GM12878 (cell line): Measurements from ENCODE around the gene SEMA7A. TPM values are rescaled to one million over a fixed set of nuclear protein-coding genes. Genes with fewer than 3 reads are reported as not detected.

ENCODE experiments used
- ATAC-seq: fragments of 200-7000 bp; cut with Tn5 transposase; 3 replicates; pipeline ENCODE4 v1.9.1; 2020; ENCODE audit warnings: mild to moderate bottlenecking, moderate library complexity
- BruUV-seq: library from RNA; stranded (reverse); fragments of 400-500 nt; replicated peaks from 2 replicates; lab custom pipeline; 2021; lab: Mats Ljungman, UMichigan
- CTCF ChIA-PET: fragments of 300-600 bp; sonication (Branson Sonifier 250); formaldehyde crosslinking; extraction: SDS; loops from one replicate; lab custom pipeline; 2021; ENCODE audit warnings: inconsistent platforms; lab: Yijun Ruan, JAX
- POLR2A ChIA-PET: fragments of 350-600 bp; formaldehyde crosslinking; extraction: SDS; loops from one replicate; lab custom pipeline; 2021; ENCODE audit warnings: inconsistent platforms; lab: Charles Lee
- RAD21 ChIA-PET: fragments of 300-600 bp; sonication (Branson Sonifier 250); formaldehyde crosslinking; loops from one replicate; lab custom pipeline; 2023; ENCODE audit warnings: antibody characterized with exemption; ENCODE audit not compliant: unreplicated experiment; lab: Charles Lee
- SMC1A ChIA-PET: fragments of 300-600 bp; sonication (Branson Sonifier 250); formaldehyde crosslinking; loops from one replicate; lab custom pipeline; 2023; ENCODE audit not compliant: unreplicated experiment, uncharacterized antibody; lab: Charles Lee
- DNase-seq: peaks from one replicate; pipeline ENCODE4 v3.0.0-alpha.2; 2011; ENCODE audit warnings: low read depth, low spot score
- FAIRE-seq: peaks from 3 replicates; lab custom pipeline; 2011; peaks lifted over from hg19 to GRCh38; lab: Jason Lieb, UNC
- H2AFZ ChIP-seq: 2 replicates; pipeline ENCODE4 v1.6.0; 2011; ENCODE audit warnings: low read depth, low read length, control low read depth; ENCODE audit not compliant: control insufficient read depth
- H3K27ac ChIP-seq: 2 replicates; pipeline ENCODE4 v1.5.1; 2011; ENCODE audit warnings: control low read depth; ENCODE audit not compliant: control insufficient read depth, insufficient read depth
- H3K27me3 ChIP-seq, 2 experiments: replicated peaks in 1 of 2; 2 replicates each; pipeline versions ENCODE4 v1.6.0 to v1.6.1; 2011; ENCODE audit warnings: low read length in 1 of 2; ENCODE audit not compliant: control insufficient read depth in 2 of 2, insufficient read depth in 2 of 2
- H3K36me3 ChIP-seq, 2 experiments: 2 replicates each; pipeline ENCODE4 v1.5.1; 2011; ENCODE audit warnings: low read length in 1 of 2; ENCODE audit not compliant: control insufficient read depth in 2 of 2, insufficient read depth in 2 of 2
- H3K4me1 ChIP-seq: 2 replicates; pipeline ENCODE4 v1.6.1; 2011; ENCODE audit warnings: mild to moderate bottlenecking, low read length, moderate library complexity, mixed read lengths; ENCODE audit not compliant: control insufficient read depth, insufficient read depth
- H3K4me2 ChIP-seq: 2 replicates; pipeline ENCODE4 v1.6.0; 2011; ENCODE audit warnings: control low read depth; ENCODE audit not compliant: control insufficient read depth, insufficient read depth
- H3K4me3 ChIP-seq: fragments of 200-600 bp; sonication (generic); 2 replicates; pipeline ENCODE4 v1.5.1; 2016
- H3K79me2 ChIP-seq: 2 replicates; pipeline ENCODE4 v1.6.0; 2011; ENCODE audit warnings: low read length; ENCODE audit not compliant: control insufficient read depth, insufficient read depth
- H3K9ac ChIP-seq: 2 replicates; pipeline ENCODE4 v1.8.0; 2011; ENCODE audit warnings: low read length, control low read depth, mixed read lengths; ENCODE audit not compliant: control insufficient read depth, insufficient read depth
- H3K9me3 ChIP-seq: replicated peaks from 3 replicates; pipeline ENCODE4 v1.5.1; 2011; ENCODE audit warnings: mild to moderate bottlenecking, low read length; ENCODE audit not compliant: control insufficient read depth, insufficient read depth
- H4K20me1 ChIP-seq: 2 replicates; pipeline ENCODE4 v1.6.0; 2011; ENCODE audit not compliant: control insufficient read depth, insufficient read depth
- BCL11A ChIP-seq: IDR thresholded peaks from 2 replicates; pipeline ENCODE4 v1.6.1; 2011; ENCODE audit warnings: low read depth, low read length
- CREM ChIP-seq: IDR thresholded peaks from 2 replicates; pipeline ENCODE4 v1.6.1; 2014; ENCODE audit warnings: antibody characterized with exemption, low read depth
- ELK1 ChIP-seq: IDR thresholded peaks from 2 replicates; pipeline ENCODE4 v1.6.1; 2012; ENCODE audit warnings: low read depth, low read length, improper control_type of control experiment
- KAT2A ChIP-seq: conservative IDR thresholded peaks from 2 replicates; pipeline ENCODE4 v1.6.1; 2011; ENCODE audit warnings: low read depth, low read length; ENCODE audit not compliant: control insufficient read depth
- NR2F1 ChIP-seq: fragments of 450-650 bp; conservative IDR thresholded peaks from 2 replicates; pipeline ENCODE4 v1.6.1; 2017; ENCODE audit warnings: mild to moderate bottlenecking
- PAX8 ChIP-seq: fragments of 450-650 bp; IDR thresholded peaks from 2 replicates; pipeline ENCODE4 v1.6.1; 2017; ENCODE audit warnings: mild to moderate bottlenecking, moderate library complexity
- PRDM15 ChIP-seq: fragments of 450-650 bp; formaldehyde crosslinking; IDR thresholded peaks from 2 replicates; pipeline ENCODE4 v1.4.0; 2020; ENCODE audit warnings: mild to moderate bottlenecking, moderate library complexity
- RAD21 ChIP-seq: IDR thresholded peaks from 2 replicates; pipeline ENCODE4 v1.6.1; 2011; ENCODE audit warnings: mild to moderate bottlenecking, low read depth, low read length, moderate library complexity; ENCODE audit not compliant: insufficient read depth
- RFX5 ChIP-seq: IDR thresholded peaks from 2 replicates; pipeline ENCODE4 v1.6.1; 2011; ENCODE audit warnings: low read depth, low read length, improper control_type of control experiment
- SMARCA5 ChIP-seq: fragments of 450-650 bp; IDR thresholded peaks from 2 replicates; pipeline ENCODE4 v1.6.1; 2017; ENCODE audit warnings: mild to moderate bottlenecking
- STAT3 ChIP-seq: IDR thresholded peaks from 2 replicates; pipeline ENCODE4 v1.6.1; 2011; ENCODE audit warnings: low read depth, low read length, improper control_type of control experiment
- SUPT20H ChIP-seq: IDR thresholded peaks from 2 replicates; pipeline ENCODE4 v1.6.1; 2011; ENCODE audit warnings: low read depth, mild to moderate bottlenecking, low read length, moderate library complexity, borderline replicate concordance; ENCODE audit not compliant: control insufficient read depth
- ZNF207 ChIP-seq: fragments of 450-650 bp; IDR thresholded peaks from 2 replicates; pipeline ENCODE4 v1.6.1; 2014; ENCODE audit warnings: antibody characterized with exemption, mild to moderate bottlenecking, borderline replicate concordance
- ZNF217 ChIP-seq: fragments of 450-650 bp; IDR thresholded peaks from 2 replicates; pipeline ENCODE4 v1.6.1; 2017; ENCODE audit warnings: antibody characterized with exemption, mild to moderate bottlenecking
- ZZZ3 ChIP-seq: IDR thresholded peaks from 2 replicates; pipeline ENCODE4 v1.6.1; 2011; ENCODE audit warnings: low read depth; ENCODE audit not compliant: control insufficient read depth, insufficient read length
- whole genome bisulfite sequencing: methylation state at CpG from one replicate; pipeline ENCODE4 v1.1.6; 2016; ENCODE audit warnings: low lambda C conversion rate; ENCODE audit not compliant: insufficient replicate concordance, insufficient coverage; ENCODE audit errors: missing lambda C conversion rate; 5-methylcytosine and 5-hydroxymethylcytosine counted together
- in situ Hi-C: fragments of 300-500 bp; cut with MboI; formaldehyde crosslinking; loops from 9 replicates; pipeline ENCODE4 v1.14.3; 2018; ENCODE audit warnings: mixed read lengths
- intact Hi-C: fragments of 100-400 bp; cut with micrococcal nuclease; formaldehyde crosslinking; loops from one replicate; pipeline ENCODE4 v1.14.2; 2022; ENCODE audit not compliant: unreplicated experiment
- polyA plus RNA-seq, 11 experiments: library from polyadenylated mRNA; depleted of rRNA in 4 of 11; unstranded in 6 of 11; stranded (reverse) in 5 of 11; fragments of >200 nt; fragmentation: Nextera tagmentation in 4 of 11; fragmentation: Illumina TruSeq in 1 of 11; extraction: Ambion mirVana in 4 of 11; extraction: Trizol in 1 of 11; gene quantifications; 1 replicate in 1 of 11; 2 replicates in 10 of 11; pipeline versions ENCODE4 v1.2.1 to v1.2.3, GENCODE V29; 2011 to 2016; ENCODE audit warnings: inconsistent platforms in 2 of 11, missing spikeins in 2 of 11, low read depth in 1 of 11
- total RNA-seq, 4 experiments: library from RNA; depleted of rRNA in 3 of 4; stranded (reverse); fragments of >200 nt in 3 of 4; fragmentation: Illumina TruSeq in 1 of 4; extraction: Trizol in 1 of 4; gene quantifications; 2 replicates each; pipeline versions ENCODE4 v1.2.1 to v1.2.3, GENCODE V29; 2013 to 2021
- TF ChIP-seq, protein P1 (sequence below): fragments of 450-650 bp; IDR thresholded peaks from 2 replicates; pipeline ENCODE4 v1.6.1; 2017; ENCODE audit warnings: low read depth, mild to moderate bottlenecking, moderate library complexity

SEMA7A gene
- total and polyA plus RNA-seq, 10 of the 15 experiments (the other 5 are each of a cell fraction or from before 2014, with no cell fraction given), result 0.08 to 112 (median 53.5) TPM

DNA sequence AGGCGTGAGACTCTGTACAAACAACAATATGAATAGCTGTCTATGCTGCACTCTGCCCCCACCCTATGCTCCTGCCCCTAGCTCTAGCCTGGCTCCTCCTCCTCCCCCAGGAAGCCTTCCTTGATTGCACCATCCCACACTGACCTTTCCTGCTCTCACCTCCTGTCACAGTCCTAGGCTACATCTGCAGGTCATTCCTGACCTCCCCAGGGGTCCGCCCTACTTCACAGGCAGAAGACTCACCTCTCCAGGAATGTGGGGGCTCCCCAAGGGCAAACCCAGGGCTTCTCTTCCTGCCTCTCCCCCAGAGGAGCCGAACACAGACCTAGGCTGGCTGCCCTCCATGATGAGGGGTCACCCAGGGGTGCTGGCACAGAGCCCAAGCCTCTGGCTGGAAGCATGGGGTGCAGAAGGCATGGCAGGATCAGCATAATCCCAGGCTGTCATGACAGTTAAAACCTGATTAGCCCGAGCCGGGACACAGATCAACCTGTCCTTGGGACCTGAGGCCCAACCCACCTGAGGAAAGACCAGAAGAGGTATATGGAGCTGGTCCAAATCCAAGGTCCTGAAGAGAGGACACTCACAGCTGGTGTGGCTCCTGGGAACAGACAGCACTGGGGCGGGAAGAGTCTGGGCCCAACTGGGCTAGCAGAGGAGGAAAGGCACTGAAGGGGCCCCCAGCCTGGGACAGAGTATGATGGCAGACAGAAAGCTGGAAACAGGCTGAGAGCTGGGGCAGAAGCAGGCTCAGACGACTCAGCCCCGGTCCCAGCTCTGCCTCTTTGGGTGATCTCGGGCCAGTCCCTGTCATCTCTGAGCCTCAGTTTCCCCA, 5.9 kb downstream of the SEMA7A start:
- intact Hi-C loops (loop anchor here (2.0 kb wide), 1 partner anchor 23 kb away; no protein-coding TSS in a partner anchor), in situ Hi-C loops (no loop called here)
- 19% methylated on average over 9 of the region's 9 CpGs for WGBS
- H3K4me2 ChIP-seq, result peak overlapping the region; percentile 97
- POLR2A ChIA-PET, result interaction anchor here (1.0 to 16.6 kb wide), 7 partner anchors 11 to 188 kb away, joined by 3 to 325 read pairs (median 4); partner anchors contain the start of genes CLK3 and UBL7
- CTCF ChIA-PET, result interaction anchor here (0.6 to 22.3 kb wide), 7 partner anchors 8 to 886 kb away, joined by 3 to 655 read pairs (median 8); partner anchors contain the start of gene CYP11A1
- peak overlapping the region; percentile 98 for H3K4me3 ChIP-seq
- RAD21 ChIA-PET, result interaction anchor here (0.6 to 24.4 kb wide), 6 partner anchors 7 to 52 kb away, joined by 3 to 496 read pairs (median 18); no protein-coding TSS in a partner anchor
- no peaks in the 10 kb centered on the region for H3K9me3 ChIP-seq
- H3K36me3 ChIP-seq, result peaks cover 21 to 22% of the 10 kb centered on the region in 2 experiments; a peak in 3 of 4 replicates
- no TSS peak for BruUV-seq
- H3K4me1 ChIP-seq, result peaks cover 64% of the 10 kb centered on the region
- H3K79me2 ChIP-seq, result peaks cover 100% of the 10 kb centered on the region
- FAIRE-seq, result no peak
- peak; percentile 1 for ATAC-seq
- peak overlapping the region; percentile 76 for H3K9ac ChIP-seq
- H3K27me3 ChIP-seq, result no peaks in the 10 kb centered on the region
- SMC1A ChIA-PET, result interaction anchor here (1.0 to 25.4 kb wide), 6 partner anchors 8 to 47 kb away, joined by 3 to 544 read pairs (median 34); no protein-coding TSS in a partner anchor
- peaks cover 30% of the 10 kb centered on the region for H4K20me1 ChIP-seq
- no peak for DNase-seq
- no peak overlapping the region for H2AFZ ChIP-seq
- peak overlapping the region; percentile 84 for H3K27ac ChIP-seq
- TF ChIP-seq SMARCA5, result peak; percentile 58; the same call in 1 of the 2 replicates
- no peak for TF ChIP-seq ZZZ3
- no peak for TF ChIP-seq RAD21
- no peak for TF ChIP-seq SUPT20H
- TF ChIP-seq KAT2A, result no peak
- no peak for TF ChIP-seq ELK1
- no peak for TF ChIP-seq STAT3
- TF ChIP-seq, protein P1, sequence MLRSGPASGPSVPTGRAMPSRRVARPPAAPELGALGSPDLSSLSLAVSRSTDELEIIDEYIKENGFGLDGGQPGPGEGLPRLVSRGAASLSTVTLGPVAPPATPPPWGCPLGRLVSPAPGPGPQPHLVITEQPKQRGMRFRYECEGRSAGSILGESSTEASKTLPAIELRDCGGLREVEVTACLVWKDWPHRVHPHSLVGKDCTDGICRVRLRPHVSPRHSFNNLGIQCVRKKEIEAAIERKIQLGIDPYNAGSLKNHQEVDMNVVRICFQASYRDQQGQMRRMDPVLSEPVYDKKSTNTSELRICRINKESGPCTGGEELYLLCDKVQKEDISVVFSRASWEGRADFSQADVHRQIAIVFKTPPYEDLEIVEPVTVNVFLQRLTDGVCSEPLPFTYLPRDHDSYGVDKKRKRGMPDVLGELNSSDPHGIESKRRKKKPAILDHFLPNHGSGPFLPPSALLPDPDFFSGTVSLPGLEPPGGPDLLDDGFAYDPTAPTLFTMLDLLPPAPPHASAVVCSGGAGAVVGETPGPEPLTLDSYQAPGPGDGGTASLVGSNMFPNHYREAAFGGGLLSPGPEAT, result no peak
- TF ChIP-seq PRDM15, result no peak
- TF ChIP-seq BCL11A, result no peak
- no peak for TF ChIP-seq RFX5
- 0 out of 2 replicates have a peak, but pooled peaks have one; percentile 54 for TF ChIP-seq ZNF217
- no peak for TF ChIP-seq ZNF207
- TF ChIP-seq NR2F1, result peak; percentile 8; the same call in 1 of the 2 replicates
- no peak for TF ChIP-seq PAX8
- TF ChIP-seq CREM, result no peak
